PFSK-1 (cell line): ENCODE data around the gene SRPRA.

ENCODE experiments used
- FOXP2 ChIP-seq: optimal IDR thresholded peaks from 2 replicates; pipeline ENCODE3; 2011; ENCODE audit warnings: borderline replicate concordance, control low read depth, inconsistent platforms; ENCODE audit not compliant: insufficient read depth; ENCODE audit errors: extremely low read length, extremely low read depth
- POLR2AphosphoS5 ChIP-seq: IDR thresholded peaks from 2 replicates; pipeline ENCODE4 v1.6.1; 2012; ENCODE audit warnings: low read depth, mild to moderate bottlenecking, control low read depth, low read length, moderate library complexity
- REST ChIP-seq, 2 experiments: IDR thresholded peaks; 2 replicates each; pipeline versions ENCODE4 v1.6.1 to v1.8.0; 2011 to 2012; ENCODE audit warnings: low read depth in 2 of 2, low read length in 2 of 2, control low read depth in 1 of 2, inconsistent platforms in 1 of 2, mild to moderate bottlenecking in 1 of 2, moderate library complexity in 1 of 2; ENCODE audit not compliant: insufficient read depth in 1 of 2
- SIN3A ChIP-seq: IDR thresholded peaks from 2 replicates; pipeline ENCODE4 v1.6.1; 2012; ENCODE audit warnings: mild to moderate bottlenecking, low read length, moderate library complexity, borderline replicate concordance; ENCODE audit not compliant: insufficient read depth
- TAF1 ChIP-seq: IDR thresholded peaks from 2 replicates; pipeline ENCODE4 v1.6.1; 2012; ENCODE audit warnings: low read length, control low read depth, borderline replicate concordance; ENCODE audit not compliant: insufficient read depth

Gene SRPRA

GRCh38 chr11:126232683-126233082, 36.0 kb downstream of the SRPRA start:
- TF ChIP-seq POLR2AphosphoS5 = no peak
- no peak for TF ChIP-seq TAF1
- TF ChIP-seq SIN3A = no peak
- no peak for TF ChIP-seq REST (IDR thresholded peaks at IDR 0.05; ENCODE audit: insufficient read depth in 1 of 2, low read depth in 2 of 2, low read length in 2 of 2)
- no peak for TF ChIP-seq FOXP2

- TF ChIP-seq TAF1 (no peak), SIN3A (no peak), FOXP2 (no peak), REST (IDR thresholded peaks at IDR 0.05; ENCODE audit: insufficient read depth in 1 of 2, low read depth in 2 of 2, low read length in 2 of 2) (no peak), POLR2AphosphoS5 (no peak)
Observed at GRCh38 chr11:126231725-126232459, 36.8 kb downstream of the SRPRA start.

- TF ChIP-seq POLR2AphosphoS5 (no peak), SIN3A (no peak), TAF1 (no peak), REST (IDR thresholded peaks at IDR 0.05; ENCODE audit: insufficient read depth in 1 of 2, low read depth in 2 of 2, low read length in 2 of 2) (no peak), FOXP2 (no peak)
Observed at GRCh38 chr11:126229858-126230540, 38.7 kb downstream of the SRPRA start.

- no peak for TF ChIP-seq FOXP2
- no peak for TF ChIP-seq POLR2AphosphoS5
- TF ChIP-seq SIN3A = no peak
- TF ChIP-seq REST (IDR thresholded peaks at IDR 0.05; ENCODE audit: insufficient read depth in 1 of 2, low read depth in 2 of 2, low read length in 2 of 2) = no peak
- no peak for TF ChIP-seq TAF1
Observed at GRCh38 chr11:126226334-126227084, 42.2 kb downstream of the SRPRA start.
